ENCODE measurements around the gene SGCD.

SGCD gene

DNA sequence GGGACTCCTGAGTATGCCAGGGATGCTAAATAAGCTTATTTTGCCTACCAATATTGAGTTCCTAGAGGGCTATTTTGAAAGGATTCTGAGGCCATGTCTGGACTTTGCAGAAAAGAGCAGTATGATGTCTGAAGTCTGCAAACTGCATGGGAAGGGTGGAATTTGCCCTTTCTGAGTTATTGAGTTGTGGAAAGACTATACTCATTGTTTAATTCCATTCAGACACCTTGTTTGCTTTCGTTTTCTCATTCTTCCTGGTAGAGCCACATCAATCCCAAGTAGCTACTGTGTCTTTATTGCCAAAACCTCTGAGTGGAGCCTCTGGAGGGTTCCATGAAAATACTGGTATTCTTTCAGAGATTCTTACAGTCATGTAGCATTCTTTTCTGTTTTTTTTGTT is 472.2 kb downstream of the SGCD start:
- 43% methylated on average over 1 of the region's 1 CpG for WGBS
- Histone ChIP-seq H2BK15ac (ENCODE audit: low read depth, poor library complexity, severe bottlenecking) (no peak overlapping the region), H2BK120ac (ENCODE audit: low read depth, low read length) (no peak overlapping the region)

DNA sequence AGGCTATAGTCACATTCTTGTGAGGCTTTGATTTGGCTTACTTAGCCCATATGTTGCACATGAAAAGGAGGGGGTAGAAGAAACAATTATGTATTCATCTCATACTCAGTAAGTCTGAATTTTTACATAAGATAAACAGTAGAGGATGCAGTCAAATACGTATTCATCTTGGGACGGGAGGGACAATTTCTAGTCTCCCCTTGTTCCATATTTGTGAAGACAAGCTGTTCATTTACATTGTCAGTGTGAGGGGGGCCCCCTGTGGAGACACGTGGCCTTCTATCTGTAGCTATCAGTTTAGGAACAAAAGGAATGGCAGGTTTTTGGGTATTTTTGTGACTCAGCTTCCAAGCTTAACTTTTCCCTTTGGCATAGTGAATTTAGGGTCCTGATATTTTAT is 474.0 kb downstream of the SGCD start:
- Histone ChIP-seq H3K27ac (ENCODE audit: low read length, poor library complexity, severe bottlenecking) (no peak overlapping the region), H3K79me1 (replicated peaks; ENCODE audit: low read length, poor library complexity, severe bottlenecking) (no peaks in the 10 kb centered on the region), H3K9me3 (ENCODE audit: control insufficient read depth, low read length) (no peaks in the 10 kb centered on the region), H2AK5ac (ENCODE audit: low read length, severe bottlenecking) (no peak overlapping the region), H3K27me3 (ENCODE audit: control insufficient read depth in 1 of 2, insufficient read depth in 1 of 2, low read length in 2 of 2) (no peaks in the 10 kb centered on the region), H2BK120ac (ENCODE audit: low read depth, low read length) (no peak overlapping the region), H2AFZ (ENCODE audit: low read depth, low read length) (no peak overlapping the region), H4K8ac (ENCODE audit: low read length) (no peak overlapping the region), H2BK5ac (ENCODE audit: low read depth, low read length, poor library complexity, severe bottlenecking) (no peak overlapping the region), H3K18ac (ENCODE audit: low read depth in 1 of 2, low read length in 2 of 2) (no peak overlapping the region), H3K36me3 (ENCODE audit: control insufficient read depth in 1 of 2, insufficient read depth in 2 of 2, low read depth in 1 of 2, low read length in 2 of 2) (no peaks in the 10 kb centered on the region), H3K4me1 (ENCODE audit: control insufficient read depth, insufficient read depth, low read depth, low read length) (no peaks in the 10 kb centered on the region), H3K4ac (ENCODE audit: low read depth in 1 of 2, low read length in 2 of 2) (no peak overlapping the region), H3K4me2 (ENCODE audit: low read length, poor library complexity, severe bottlenecking) (no peak overlapping the region), H2BK15ac (ENCODE audit: low read depth, poor library complexity, severe bottlenecking) (no peak overlapping the region), H3K4me3 (ENCODE audit: insufficient read depth in 1 of 2, low read depth in 1 of 2, low read length in 2 of 2) (no peak overlapping the region), H3K9ac (ENCODE audit: low read length) (no peak overlapping the region), H4K91ac (ENCODE audit: low read length) (no peak overlapping the region), H3K23ac (ENCODE audit: low read length in 2 of 2) (no peak overlapping the region), H2BK12ac (ENCODE audit: low read length in 2 of 2) (no peak overlapping the region), H3K14ac (ENCODE audit: low read length in 2 of 2) (no peak overlapping the region)
- WGBS = 55% methylated on average over 3 of the region's 3 CpGs
- DNase-seq = no peak

More for the DNA sequence above, 472.2 kb downstream of the SGCD start:
- Histone ChIP-seq H3K36me3 (ENCODE audit: control insufficient read depth in 1 of 2, insufficient read depth in 2 of 2, low read depth in 1 of 2, low read length in 2 of 2) (no peaks in the 10 kb centered on the region), H3K4me2 (ENCODE audit: low read length, poor library complexity, severe bottlenecking) (no peak overlapping the region), H3K4ac (ENCODE audit: low read depth in 1 of 2, low read length in 2 of 2) (no peak overlapping the region), H3K27ac (ENCODE audit: low read length, poor library complexity, severe bottlenecking) (no peak overlapping the region), H4K91ac (ENCODE audit: low read length) (no peak overlapping the region), H3K4me1 (ENCODE audit: control insufficient read depth, insufficient read depth, low read depth, low read length) (no peaks in the 10 kb centered on the region), H3K27me3 (ENCODE audit: control insufficient read depth in 1 of 2, insufficient read depth in 1 of 2, low read length in 2 of 2) (no peaks in the 10 kb centered on the region), H2BK12ac (ENCODE audit: low read length in 2 of 2) (no peak overlapping the region), H3K9me3 (ENCODE audit: control insufficient read depth, low read length) (no peaks in the 10 kb centered on the region), H3K18ac (ENCODE audit: low read depth in 1 of 2, low read length in 2 of 2) (no peak overlapping the region), H3K14ac (ENCODE audit: low read length in 2 of 2) (no peak overlapping the region), H3K23ac (ENCODE audit: low read length in 2 of 2) (no peak overlapping the region), H2BK5ac (ENCODE audit: low read depth, low read length, poor library complexity, severe bottlenecking) (no peak overlapping the region), H4K8ac (ENCODE audit: low read length) (no peak overlapping the region), H2AFZ (ENCODE audit: low read depth, low read length) (no peak overlapping the region), H3K79me1 (replicated peaks; ENCODE audit: low read length, poor library complexity, severe bottlenecking) (no peaks in the 10 kb centered on the region), H3K4me3 (ENCODE audit: insufficient read depth in 1 of 2, low read depth in 1 of 2, low read length in 2 of 2) (no peak overlapping the region), H3K9ac (ENCODE audit: low read length) (no peak overlapping the region), H2AK5ac (ENCODE audit: low read length, severe bottlenecking) (no peak overlapping the region)
- DNase-seq = no peak

DNA sequence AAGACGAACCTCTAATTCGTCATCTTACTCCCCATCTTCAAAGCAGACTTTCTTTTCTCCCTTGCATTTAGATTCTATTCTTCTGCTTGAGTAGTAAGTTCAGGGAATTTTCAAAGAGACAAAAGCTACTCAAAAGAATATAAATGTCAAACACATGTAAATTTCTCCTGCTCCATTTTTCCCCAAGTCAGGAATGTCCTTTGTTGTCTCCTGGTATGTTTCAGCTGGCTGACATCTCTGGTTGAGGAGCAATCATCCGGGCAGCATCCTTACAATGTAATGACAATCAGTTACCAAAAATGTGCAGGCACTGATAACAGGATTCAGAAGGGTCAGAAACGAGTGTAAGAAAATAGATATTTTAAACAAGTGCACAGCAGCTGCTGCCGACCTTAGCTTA is 475.5 kb downstream of the SGCD start:
- H2BK120ac ChIP-seq (ENCODE audit: low read depth, low read length) = no peak overlapping the region
- 52% methylated on average over 3 of the region's 5 CpGs for WGBS

DNA sequence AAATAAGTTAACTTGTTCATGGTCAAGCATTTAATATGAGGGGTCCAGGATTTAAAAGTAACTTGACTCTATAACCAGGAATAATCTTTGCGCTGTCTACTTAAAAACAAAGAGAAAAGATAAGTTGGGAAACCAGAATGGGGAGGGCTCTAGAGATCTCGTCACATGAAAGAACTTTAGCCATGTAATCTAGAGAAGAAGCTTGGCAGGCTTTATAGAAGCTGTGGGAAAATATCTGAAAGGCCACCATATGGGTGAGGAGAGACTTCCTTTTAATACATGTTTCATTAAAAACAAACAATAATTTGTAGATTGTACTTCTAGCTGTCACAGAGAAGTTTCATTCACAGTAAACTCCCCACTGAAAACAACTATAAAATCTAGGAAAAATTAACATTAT is 476.4 kb downstream of the SGCD start:
- 72% methylated on average over 2 of the region's 2 CpGs for WGBS
- Histone ChIP-seq H3K36me3 (ENCODE audit: control insufficient read depth in 1 of 2, insufficient read depth in 2 of 2, low read depth in 1 of 2, low read length in 2 of 2) (no peaks in the 10 kb centered on the region), H2BK5ac (ENCODE audit: low read depth, low read length, poor library complexity, severe bottlenecking) (no peak overlapping the region), H3K4ac (ENCODE audit: low read depth in 1 of 2, low read length in 2 of 2) (no peak overlapping the region), H3K4me3 (ENCODE audit: insufficient read depth in 1 of 2, low read depth in 1 of 2, low read length in 2 of 2) (no peak overlapping the region), H3K4me1 (ENCODE audit: control insufficient read depth, insufficient read depth, low read depth, low read length) (no peaks in the 10 kb centered on the region), H4K8ac (ENCODE audit: low read length) (no peak overlapping the region), H3K23ac (ENCODE audit: low read length in 2 of 2) (no peak overlapping the region), H3K27ac (ENCODE audit: low read length, poor library complexity, severe bottlenecking) (no peak overlapping the region), H3K14ac (ENCODE audit: low read length in 2 of 2) (no peak overlapping the region), H2AFZ (ENCODE audit: low read depth, low read length) (no peak overlapping the region), H4K91ac (ENCODE audit: low read length) (no peak overlapping the region), H2BK120ac (ENCODE audit: low read depth, low read length) (no peak overlapping the region), H3K9ac (ENCODE audit: low read length) (no peak overlapping the region), H3K79me1 (replicated peaks; ENCODE audit: low read length, poor library complexity, severe bottlenecking) (no peaks in the 10 kb centered on the region), H2BK15ac (ENCODE audit: low read depth, poor library complexity, severe bottlenecking) (no peak overlapping the region), H3K18ac (ENCODE audit: low read depth in 1 of 2, low read length in 2 of 2) (no peak overlapping the region), H3K9me3 (ENCODE audit: control insufficient read depth, low read length) (no peaks in the 10 kb centered on the region), H2AK5ac (ENCODE audit: low read length, severe bottlenecking) (no peak overlapping the region), H3K27me3 (ENCODE audit: control insufficient read depth in 1 of 2, insufficient read depth in 1 of 2, low read length in 2 of 2) (no peaks in the 10 kb centered on the region), H3K4me2 (ENCODE audit: low read length, poor library complexity, severe bottlenecking) (no peak overlapping the region), H2BK12ac (ENCODE audit: low read length in 2 of 2) (no peak overlapping the region)
- DNase-seq = no peak

More for the DNA sequence above, 475.5 kb downstream of the SGCD start:
- Histone ChIP-seq H4K91ac (ENCODE audit: low read length) (no peak overlapping the region), H3K27me3 (ENCODE audit: control insufficient read depth in 1 of 2, insufficient read depth in 1 of 2, low read length in 2 of 2) (no peaks in the 10 kb centered on the region), H3K4ac (ENCODE audit: low read depth in 1 of 2, low read length in 2 of 2) (no peak overlapping the region), H3K9me3 (ENCODE audit: control insufficient read depth, low read length) (no peaks in the 10 kb centered on the region), H2AFZ (ENCODE audit: low read depth, low read length) (no peak overlapping the region), H2BK15ac (ENCODE audit: low read depth, poor library complexity, severe bottlenecking) (no peak overlapping the region), H2BK5ac (ENCODE audit: low read depth, low read length, poor library complexity, severe bottlenecking) (no peak overlapping the region), H3K23ac (ENCODE audit: low read length in 2 of 2) (no peak overlapping the region), H2BK12ac (ENCODE audit: low read length in 2 of 2) (no peak overlapping the region), H3K9ac (ENCODE audit: low read length) (no peak overlapping the region), H2AK5ac (ENCODE audit: low read length, severe bottlenecking) (no peak overlapping the region), H3K14ac (ENCODE audit: low read length in 2 of 2) (no peak overlapping the region), H3K36me3 (ENCODE audit: control insufficient read depth in 1 of 2, insufficient read depth in 2 of 2, low read depth in 1 of 2, low read length in 2 of 2) (no peaks in the 10 kb centered on the region), H3K18ac (ENCODE audit: low read depth in 1 of 2, low read length in 2 of 2) (no peak overlapping the region), H3K4me3 (ENCODE audit: insufficient read depth in 1 of 2, low read depth in 1 of 2, low read length in 2 of 2) (no peak overlapping the region), H3K27ac (ENCODE audit: low read length, poor library complexity, severe bottlenecking) (no peak overlapping the region), H3K79me1 (replicated peaks; ENCODE audit: low read length, poor library complexity, severe bottlenecking) (no peaks in the 10 kb centered on the region), H3K4me1 (ENCODE audit: control insufficient read depth, insufficient read depth, low read depth, low read length) (no peaks in the 10 kb centered on the region), H4K8ac (ENCODE audit: low read length) (no peak overlapping the region), H3K4me2 (ENCODE audit: low read length, poor library complexity, severe bottlenecking) (no peak overlapping the region)
- DNase-seq = no peak

Measured in mesenchymal stem cell (in vitro differentiated cells and primary cell).